Memory B cell (primary cell): ENCODE data around the gene RPH3AL.

ENCODE experiments used
- ATAC-seq: fragments of 150-1000 bp; cut with Tn5 transposase; 2 replicates; pipeline ENCODE4 v1.10.0; 2021; ENCODE audit warnings: low read depth, mild to moderate bottlenecking, moderate library complexity
- DNase-seq, 2 donors: peaks; one replicate each; pipeline ENCODE4 v3.0.0; 2022; ENCODE audit warnings: low spot score in 2 of 2
- H3K27ac Mint-ChIP-seq: one replicate; pipeline ENCODE4 v1.8.0; 2022; ENCODE audit warnings: mild to moderate bottlenecking, moderate library complexity, mixed read lengths
- H3K27me3 Mint-ChIP-seq: one replicate; pipeline ENCODE4 v1.8.0; 2022; ENCODE audit warnings: mixed read lengths
- H3K36me3 Mint-ChIP-seq: one replicate; pipeline ENCODE4 v1.8.0; 2022; ENCODE audit warnings: mild to moderate bottlenecking, mixed read lengths
- H3K4me1 Mint-ChIP-seq: one replicate; pipeline ENCODE4 v1.8.0; 2022; ENCODE audit warnings: mixed read lengths
- H3K4me3 Mint-ChIP-seq: one replicate; pipeline ENCODE4 v1.8.0; 2022; ENCODE audit warnings: mild to moderate bottlenecking, moderate library complexity, mixed read lengths
- H3K9me3 Mint-ChIP-seq: one replicate; pipeline ENCODE4 v1.8.0; 2022; ENCODE audit warnings: mixed read lengths

Gene RPH3AL

GRCh38 chr17:291587-291986, 61.0 kb downstream of the RPH3AL start:
- ATAC-seq: no peak
- DNase-seq: no peak
- Mint-ChIP-seq H3K4me1 (peaks cover 7% of the 10 kb centered on the region), H3K36me3 (peaks cover 15% of the 10 kb centered on the region), H3K4me3 (no peak overlapping the region), H3K27me3 (peaks cover 19% of the 10 kb centered on the region), H3K27ac (no peak overlapping the region), H3K9me3 (no peaks in the 10 kb centered on the region)

- ATAC-seq (no peak), DNase-seq (no peak)
- Mint-ChIP-seq H3K27ac (no peak overlapping the region), H3K36me3 (peaks cover 13% of the 10 kb centered on the region), H3K9me3 (no peaks in the 10 kb centered on the region), H3K4me3 (no peak overlapping the region), H3K27me3 (peaks cover 18% of the 10 kb centered on the region), H3K4me1 (peaks cover 7% of the 10 kb centered on the region)
These were observed 62.0 kb downstream of the RPH3AL start for GRCh38 chr17:290626-291025.

- H3K27ac Mint-ChIP-seq: no peak overlapping the region
- H3K4me3 Mint-ChIP-seq: no peak overlapping the region
These were observed 62.5 kb downstream of the RPH3AL start for GRCh38 chr17:290121-290521.

GRCh38 chr17:289409-289808, 63.2 kb downstream of the RPH3AL start:
- Mint-ChIP-seq H3K4me3 (no peak overlapping the region), H3K27me3 (peaks cover 8% of the 10 kb centered on the region), H3K9me3 (no peaks in the 10 kb centered on the region), H3K36me3 (peaks cover 7% of the 10 kb centered on the region), H3K4me1 (peaks cover 7% of the 10 kb centered on the region), H3K27ac (no peak overlapping the region)
- ATAC-seq (no peak), DNase-seq (no peak)

More at GRCh38 chr17:290121-290521, 62.5 kb downstream of the RPH3AL start:
- DNase-seq (no peak), ATAC-seq (no peak)
- H3K4me1 Mint-ChIP-seq: peaks cover 7% of the 10 kb centered on the region
- H3K27me3 Mint-ChIP-seq: peaks cover 15% of the 10 kb centered on the region
- no peaks in the 10 kb centered on the region for H3K9me3 Mint-ChIP-seq
- H3K36me3 Mint-ChIP-seq: peaks cover 13% of the 10 kb centered on the region

GRCh38 chr17:288802-289356, 63.7 kb downstream of the RPH3AL start:
- H3K4me3 Mint-ChIP-seq: no peak overlapping the region
- H3K9me3 Mint-ChIP-seq: no peaks in the 10 kb centered on the region
- ATAC-seq: peak; percentile 42
- peaks cover 7% of the 10 kb centered on the region for H3K4me1 Mint-ChIP-seq
- no peak overlapping the region for H3K27ac Mint-ChIP-seq
- H3K27me3 Mint-ChIP-seq: peaks cover 4% of the 10 kb centered on the region
- H3K36me3 Mint-ChIP-seq: peaks cover 6% of the 10 kb centered on the region
- no peak for DNase-seq

- H3K27me3 Mint-ChIP-seq: no peaks in the 10 kb centered on the region
- H3K9me3 Mint-ChIP-seq: no peaks in the 10 kb centered on the region
- H3K4me3 Mint-ChIP-seq: no peak overlapping the region
- no peak for DNase-seq
- H3K27ac Mint-ChIP-seq: no peak overlapping the region
- peaks cover 5% of the 10 kb centered on the region for H3K4me1 Mint-ChIP-seq
- H3K36me3 Mint-ChIP-seq: peaks cover 8% of the 10 kb centered on the region
- ATAC-seq: no peak
These were observed 66.0 kb downstream of the RPH3AL start for GRCh38 chr17:286571-286970.

- no peak overlapping the region for H3K27ac Mint-ChIP-seq
- ATAC-seq (no peak), DNase-seq (no peak)
- no peaks in the 10 kb centered on the region for H3K27me3 Mint-ChIP-seq
- no peaks in the 10 kb centered on the region for H3K9me3 Mint-ChIP-seq
- peaks cover 9% of the 10 kb centered on the region for H3K36me3 Mint-ChIP-seq
- peaks cover 5% of the 10 kb centered on the region for H3K4me1 Mint-ChIP-seq
- H3K4me3 Mint-ChIP-seq: no peak overlapping the region
These were observed 66.7 kb downstream of the RPH3AL start for GRCh38 chr17:285751-286422.

GRCh38 chr17:284676-285355, 67.8 kb downstream of the RPH3AL start:
- Mint-ChIP-seq H3K9me3 (no peaks in the 10 kb centered on the region), H3K36me3 (peaks cover 10% of the 10 kb centered on the region), H3K27ac (no peak overlapping the region)

GRCh38 chr17:283911-284675, 68.5 kb downstream of the RPH3AL start:
- Mint-ChIP-seq H3K4me3 (no peak overlapping the region), H3K27ac (no peak overlapping the region), H3K27me3 (no peaks in the 10 kb centered on the region), H3K36me3 (peaks cover 12% of the 10 kb centered on the region), H3K9me3 (no peaks in the 10 kb centered on the region), H3K4me1 (no peaks in the 10 kb centered on the region)
- DNase-seq: no peak
- no peak for ATAC-seq

More at GRCh38 chr17:284676-285355, 67.8 kb downstream of the RPH3AL start:
- ATAC-seq (no peak), DNase-seq (no peak)
- no peaks in the 10 kb centered on the region for H3K27me3 Mint-ChIP-seq
- no peak overlapping the region for H3K4me3 Mint-ChIP-seq
- H3K4me1 Mint-ChIP-seq: peaks cover 5% of the 10 kb centered on the region

- Mint-ChIP-seq H3K4me1 (no peaks in the 10 kb centered on the region), H3K4me3 (no peak overlapping the region), H3K36me3 (peaks cover 14% of the 10 kb centered on the region), H3K27me3 (no peaks in the 10 kb centered on the region), H3K9me3 (no peaks in the 10 kb centered on the region), H3K27ac (no peak overlapping the region)
- DNase-seq: no peak
- no peak for ATAC-seq
These were observed 69.4 kb downstream of the RPH3AL start for GRCh38 chr17:282912-283882.

- Mint-ChIP-seq H3K36me3 (peaks cover 14% of the 10 kb centered on the region), H3K9me3 (no peaks in the 10 kb centered on the region), H3K27me3 (no peaks in the 10 kb centered on the region), H3K27ac (no peak overlapping the region), H3K4me1 (no peaks in the 10 kb centered on the region), H3K4me3 (no peak overlapping the region)
- DNase-seq: no peak
- ATAC-seq: no peak
These were observed 70.4 kb downstream of the RPH3AL start for GRCh38 chr17:282000-282911.

- Mint-ChIP-seq H3K27ac (no peak overlapping the region), H3K4me1 (no peaks in the 10 kb centered on the region), H3K4me3 (no peak overlapping the region), H3K36me3 (peaks cover 14% of the 10 kb centered on the region), H3K27me3 (no peaks in the 10 kb centered on the region), H3K9me3 (no peaks in the 10 kb centered on the region)
- DNase-seq (no peak), ATAC-seq (no peak)
These were observed 71.1 kb downstream of the RPH3AL start for GRCh38 chr17:281365-281999.
